HepG2 (cell line): ENCODE results near the gene PLK2.

Source experiments
- HNRNPH1 ChIP-seq: fragments of 200-400 bp; formaldehyde crosslinking; optimal IDR thresholded peaks from 2 replicates; pipeline ENCODE3; 2017; ENCODE audit warnings: mild to moderate bottlenecking, low read depth, low read length
- ZNF512 ChIP-seq: sonication (generic); formaldehyde crosslinking; IDR thresholded peaks from 2 replicates; pipeline ENCODE4 v1.4.0; 2020; ENCODE audit warnings: mild to moderate bottlenecking, missing genetic modification reagents

GRCh38 chr5:58444805-58445204 is 15.1 kb downstream of the PLK2 start:
- no peak for TF ChIP-seq HNRNPH1
- TF ChIP-seq ZNF512 (CRISPR knock-in tag): no peak
